GM19035 (cell line): ENCODE data around the gene SERP1.
"Not testable (repeated sequence)": the region's sequence is repeated elsewhere in the genome, so short reads cannot be mapped to it uniquely, and the experiment has no call there.

Experiments
- ATAC-seq: cut with Tn5 transposase; IDR thresholded peaks from one replicate; pipeline ENCODE4 v1.9.1; 2021; ENCODE audit not compliant: unreplicated experiment

The SERP1 gene

GRCh38 chr3:150540297-150540696, 6.0 kb downstream of the SERP1 start:
- no peak for ATAC-seq

- no peak for ATAC-seq
Observed at GRCh38 chr3:150538324-150539208, 7.7 kb downstream of the SERP1 start.

GRCh38 chr3:150535204-150535603, 11.1 kb downstream of the SERP1 start:
- no peak for ATAC-seq

DNA sequence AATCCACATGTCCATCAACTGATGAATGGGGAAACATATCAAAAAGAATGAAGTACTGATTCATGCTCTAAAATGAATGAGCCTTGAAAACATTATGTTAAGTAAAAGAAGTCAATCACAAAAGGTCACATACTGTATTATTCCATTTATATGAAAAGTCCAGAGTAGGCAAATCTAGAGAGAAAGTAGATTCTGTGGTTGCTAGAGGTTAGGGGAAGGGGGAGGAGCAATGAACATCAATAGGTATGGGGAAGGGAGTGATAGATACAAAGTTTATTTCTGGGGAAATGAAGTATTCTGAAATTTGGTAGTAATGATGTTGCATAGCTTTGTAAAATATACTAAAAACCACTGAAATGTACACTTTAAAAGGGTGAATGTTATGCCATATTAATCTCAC, 14.5 kb downstream of the SERP1 start:
- ATAC-seq, result no peak

GRCh38 chr3:150528354-150528797, 17.9 kb downstream of the SERP1 start:
- no peak for ATAC-seq

DNA sequence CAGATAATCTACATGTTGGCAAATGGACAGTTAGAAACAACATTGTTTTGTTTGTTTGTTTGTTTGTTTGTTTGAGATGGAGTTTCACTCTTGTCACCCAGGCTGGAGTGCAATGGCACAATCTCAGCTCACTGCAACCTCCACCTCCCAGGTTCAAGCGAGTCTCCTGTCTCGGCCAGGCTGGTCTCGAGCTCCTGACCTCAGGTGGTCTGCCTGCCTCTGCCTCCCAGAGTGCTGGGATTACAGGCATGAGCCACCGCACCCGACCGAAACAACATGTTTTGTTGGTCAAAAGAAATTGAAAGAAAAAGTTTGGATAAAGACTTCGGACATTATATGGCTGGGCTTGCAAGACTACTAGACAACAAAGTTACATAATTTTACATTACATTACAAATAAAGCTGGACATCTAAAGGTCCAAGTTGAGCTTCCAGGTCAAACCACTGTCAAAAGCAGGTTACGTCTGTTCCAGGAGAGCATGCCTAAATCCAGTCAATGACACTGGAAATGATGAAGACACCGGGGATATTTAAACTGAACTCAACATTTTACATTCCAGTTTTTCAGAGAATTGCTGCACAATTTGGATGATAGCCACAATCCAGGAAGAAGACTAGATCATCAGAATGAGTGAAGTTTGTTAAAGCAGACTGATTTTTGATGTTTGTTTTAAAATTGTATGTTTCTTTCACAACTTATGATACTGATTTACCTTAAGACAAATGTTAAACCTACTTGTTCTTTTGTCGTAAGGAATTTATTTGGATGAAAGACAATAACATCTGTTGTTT, 18.6 kb downstream of the SERP1 start:
- no peak for ATAC-seq

DNA sequence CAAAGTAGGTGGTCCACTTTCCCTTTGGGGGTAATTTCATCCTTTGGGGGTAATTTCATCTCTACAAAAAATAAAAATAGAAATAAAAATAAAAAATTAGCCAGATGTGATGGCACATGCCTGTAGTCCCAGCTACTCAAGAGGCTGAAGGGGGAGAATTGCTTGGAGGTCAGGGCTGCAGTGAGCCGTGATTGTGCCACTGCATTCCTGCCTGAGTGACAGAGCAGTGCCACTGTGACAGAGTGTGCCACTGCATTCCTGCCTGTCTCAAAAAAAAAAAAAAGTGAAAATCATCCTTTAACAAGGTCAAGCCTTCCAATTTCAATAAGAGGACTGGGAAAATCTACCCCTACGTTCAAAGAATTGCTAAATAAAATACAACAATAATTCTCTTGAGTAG, 22.8 kb downstream of the SERP1 start:
- no peak for ATAC-seq

DNA sequence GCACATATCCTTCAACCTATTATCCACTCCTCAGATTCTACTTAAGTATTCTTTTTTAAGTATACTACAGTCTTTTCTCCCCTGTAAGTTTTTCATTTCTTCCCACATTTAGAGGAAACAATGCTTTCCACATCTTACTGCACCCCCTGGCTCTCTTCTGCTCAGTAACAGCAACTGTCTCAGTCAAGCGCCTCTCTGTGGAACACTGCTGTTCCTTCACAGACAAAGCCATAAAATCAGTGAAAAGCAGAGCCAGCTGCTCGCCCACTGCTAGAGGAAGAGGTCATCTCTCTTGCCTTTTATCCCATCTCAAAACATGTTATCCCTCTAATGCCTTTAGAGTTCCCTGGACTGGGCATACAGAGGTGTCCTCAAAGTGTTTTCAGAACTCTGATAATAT, 24.8 kb downstream of the SERP1 start:
- no peak for ATAC-seq

GRCh38 chr3:150520408-150520807, 25.9 kb downstream of the SERP1 start:
- ATAC-seq, result no peak

GRCh38 chr3:150519026-150519425, 27.3 kb downstream of the SERP1 start:
- ATAC-seq, result no peak

DNA sequence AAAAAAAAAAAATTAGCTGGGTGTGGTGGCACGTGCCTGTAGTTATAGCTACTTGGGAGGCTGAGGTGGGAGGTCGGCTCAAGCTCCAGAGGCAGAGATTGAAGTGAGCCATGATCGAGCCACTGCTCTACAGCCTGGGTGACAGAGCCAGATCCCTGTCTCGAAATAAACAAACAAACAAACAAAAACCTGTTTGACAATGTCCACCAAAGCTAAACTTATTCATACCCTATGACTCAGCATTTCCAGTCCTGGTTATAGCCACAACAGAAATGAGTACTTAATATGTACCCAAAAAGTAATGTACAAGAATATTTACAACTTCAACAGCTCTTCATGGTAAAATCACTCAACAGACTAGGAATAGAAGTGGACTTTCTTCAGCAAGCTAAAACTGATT, 31.1 kb downstream of the SERP1 start:
- no peak for ATAC-seq

DNA sequence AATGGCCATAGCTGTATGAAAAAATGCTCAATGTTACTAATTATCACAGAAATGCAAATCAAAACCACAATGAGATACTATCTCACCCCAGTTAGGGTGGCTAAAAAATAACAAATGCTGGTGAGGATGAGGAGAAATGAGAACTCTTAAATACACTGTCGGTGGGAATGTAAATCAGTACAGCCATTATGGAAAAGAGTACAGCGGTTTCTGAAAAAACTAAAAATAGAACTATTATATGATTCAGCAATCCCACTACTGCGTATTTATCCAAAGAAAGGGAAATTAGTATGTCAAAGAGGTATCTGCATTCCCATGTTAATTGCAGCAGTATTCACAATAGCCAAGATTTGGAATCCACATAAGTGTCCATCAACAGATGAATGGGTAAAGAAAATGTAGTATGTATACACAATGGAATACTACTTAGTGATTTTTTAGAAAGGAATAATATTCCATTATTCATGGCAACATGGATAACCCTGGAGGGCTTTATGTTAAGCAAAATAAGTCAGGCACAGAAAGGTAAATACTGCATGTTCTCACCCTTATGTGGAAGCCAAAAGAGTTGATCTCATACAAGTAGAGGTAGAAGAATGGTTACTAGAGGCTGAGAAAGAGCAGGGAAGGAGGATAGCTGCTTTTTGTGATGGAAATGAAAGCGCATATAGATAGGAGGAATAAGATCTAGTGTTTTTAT, 35.0 kb downstream of the SERP1 start:
- no peak for ATAC-seq

GRCh38 chr3:150509780-150510179, 36.5 kb downstream of the SERP1 start:
- no peak for ATAC-seq

- no peak for ATAC-seq
Observed at GRCh38 chr3:150508401-150508800, 37.9 kb downstream of the SERP1 start.

- no peak for ATAC-seq
Observed at GRCh38 chr3:150504483-150504882, 41.8 kb downstream of the SERP1 start.

DNA sequence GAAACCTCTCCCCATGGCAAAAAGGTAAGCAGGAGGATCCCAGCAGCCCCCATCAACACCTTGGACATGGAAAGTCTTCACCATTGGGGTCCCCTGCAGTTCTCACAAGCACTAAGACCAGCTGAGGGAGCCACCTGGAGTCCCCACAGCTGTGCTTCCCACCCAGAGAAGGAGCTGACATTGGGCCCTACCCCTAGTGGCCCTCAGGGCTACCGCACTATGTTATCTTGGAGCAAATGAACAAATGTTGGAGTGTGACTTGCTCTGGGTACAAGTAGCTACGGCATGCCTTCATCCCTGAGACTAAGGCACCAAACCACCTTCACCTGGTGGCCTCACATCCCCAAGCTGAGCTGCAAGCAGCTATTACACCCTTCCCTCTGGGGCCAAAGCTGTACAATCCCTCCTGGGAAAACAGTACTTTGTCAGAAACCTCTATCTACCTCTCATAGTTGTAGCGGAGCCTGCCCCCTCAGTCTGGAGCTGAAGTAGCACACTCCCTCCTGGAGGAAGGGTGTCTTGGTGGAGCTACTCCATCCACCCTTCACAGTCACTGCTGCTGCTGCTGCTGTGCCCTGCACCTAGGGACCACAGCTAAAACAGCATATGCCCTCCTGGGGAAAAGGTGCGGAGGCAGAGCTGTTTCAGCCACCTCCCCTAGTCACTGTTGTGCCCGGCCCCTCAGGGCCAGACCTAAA, 42.7 kb downstream of the SERP1 start:
- no peak for ATAC-seq

GRCh38 chr3:150500960-150501359, 45.3 kb downstream of the SERP1 start:
- ATAC-seq, result not testable (repeated sequence)

- no peak for ATAC-seq
Observed at GRCh38 chr3:150497956-150498355, 48.3 kb downstream of the SERP1 start.

- no peak for ATAC-seq
Observed at GRCh38 chr3:150495563-150496168, 50.6 kb downstream of the SERP1 start.

GRCh38 chr3:150495149-150495548, 51.1 kb downstream of the SERP1 start:
- ATAC-seq, result no peak
